ENCODE results near the gene SCUBE2. TPM values are rescaled to one million over a fixed set of nuclear protein-coding genes. Genes with fewer than 3 reads are reported as not detected.

The SCUBE2 gene
- total RNA-seq, 1 experiment from 2014 or later, result 0.18 TPM

- H3K4me3 ChIP-seq (ENCODE audit: low read length), result no peak overlapping the region
- no peak overlapping the region for H3K27ac ChIP-seq (ENCODE audit: low read length)
- H2AFZ ChIP-seq (ENCODE audit: low read length), result no peak overlapping the region
- ATAC-seq (no peak), DNase-seq (no peak)
- no peaks in the 10 kb centered on the region for H3K79me2 ChIP-seq (ENCODE audit: low read length)
- H3K36me3 ChIP-seq (ENCODE audit: low read depth, low read length), result no peaks in the 10 kb centered on the region
- H3K4me2 ChIP-seq (ENCODE audit: low read length), result no peak overlapping the region
- POLR2A ChIA-PET (ENCODE audit: unreplicated experiment), result no interaction called here
- H3K4me1 ChIP-seq (ENCODE audit: insufficient read depth, low read length), result peaks cover 15% of the 10 kb centered on the region
- no peaks in the 10 kb centered on the region for H3K9me2 ChIP-seq (replicated peaks; ENCODE audit: low read length)
- no peaks in the 10 kb centered on the region for H3K9me3 ChIP-seq (ENCODE audit: low read length)
- H3K27me3 ChIP-seq (ENCODE audit: low read length), result peaks cover 8% of the 10 kb centered on the region; the same call in 1 of the 2 replicates
- BruUV-seq (replicated peaks), result no TSS peak
- H4K20me1 ChIP-seq (ENCODE audit: low read length), result no peaks in the 10 kb centered on the region
- CTCF ChIA-PET, result no interaction called here
- intact Hi-C loops (cut with micrococcal nuclease), result no loop called here
- no peaks in the 10 kb centered on the region for H3F3A ChIP-seq (ENCODE audit: low read length, unreplicated experiment)
- no peak overlapping the region for H3K9ac ChIP-seq (ENCODE audit: low read length)
- no peak for TF ChIP-seq CTCF (conservative IDR thresholded peaks at IDR 0.05; ENCODE audit: low read depth, low read length)
- TF ChIP-seq EZH2 (IDR thresholded peaks at IDR 0.05; ENCODE audit: low read length, unreplicated experiment), result no peak
- no peak for TF ChIP-seq EZH2phosphoT487 (IDR thresholded peaks at IDR 0.05; ENCODE audit: borderline replicate concordance, low read length)
Observed at GRCh38 chr11:9042488-9042887, 48.9 kb downstream of the SCUBE2 start.

GRCh38 chr11:9041747-9042146 is 49.7 kb downstream of the SCUBE2 start:
- TF ChIP-seq EZH2 (IDR thresholded peaks at IDR 0.05; ENCODE audit: low read length, unreplicated experiment) (no peak), CTCF (conservative IDR thresholded peaks at IDR 0.05; ENCODE audit: low read depth, low read length) (no peak), EZH2phosphoT487 (IDR thresholded peaks at IDR 0.05; ENCODE audit: borderline replicate concordance, low read length) (no peak)
- ChIA-PET POLR2A (ENCODE audit: unreplicated experiment) (no interaction called here), CTCF (no interaction called here)
- peaks cover 8% of the 10 kb centered on the region; the same call in 1 of the 2 replicates for H3K27me3 ChIP-seq (ENCODE audit: low read length)
- H3K79me2 ChIP-seq (ENCODE audit: low read length), result no peaks in the 10 kb centered on the region
- H3K9me3 ChIP-seq (ENCODE audit: low read length), result no peaks in the 10 kb centered on the region
- H3K4me3 ChIP-seq (ENCODE audit: low read length), result no peak overlapping the region
- no TSS peak for BruUV-seq (replicated peaks)
- peaks cover 15% of the 10 kb centered on the region for H3K4me1 ChIP-seq (ENCODE audit: insufficient read depth, low read length)
- no peaks in the 10 kb centered on the region for H3F3A ChIP-seq (ENCODE audit: low read length, unreplicated experiment)
- no peaks in the 10 kb centered on the region for H3K36me3 ChIP-seq (ENCODE audit: low read depth, low read length)
- DNase-seq (no peak), ATAC-seq (no peak)
- intact Hi-C loops (cut with micrococcal nuclease), result no loop called here
- no peak overlapping the region for H3K9ac ChIP-seq (ENCODE audit: low read length)
- no peak overlapping the region for H3K27ac ChIP-seq (ENCODE audit: low read length)
- no peak overlapping the region for H3K4me2 ChIP-seq (ENCODE audit: low read length)
- no peaks in the 10 kb centered on the region for H3K9me2 ChIP-seq (replicated peaks; ENCODE audit: low read length)
- no peaks in the 10 kb centered on the region for H4K20me1 ChIP-seq (ENCODE audit: low read length)
- H2AFZ ChIP-seq (ENCODE audit: low read length), result no peak overlapping the region

GRCh38 chr11:9040410-9040809 is 51.0 kb downstream of the SCUBE2 start:
- H4K20me1 ChIP-seq (ENCODE audit: low read length), result no peaks in the 10 kb centered on the region
- H3F3A ChIP-seq (ENCODE audit: low read length, unreplicated experiment), result no peaks in the 10 kb centered on the region
- CTCF ChIA-PET, result no interaction called here
- no peak overlapping the region for H3K4me2 ChIP-seq (ENCODE audit: low read length)
- H3K27me3 ChIP-seq (ENCODE audit: low read length), result peaks cover 8% of the 10 kb centered on the region; the same call in 1 of the 2 replicates
- POLR2A ChIA-PET (ENCODE audit: unreplicated experiment), result no interaction called here
- ATAC-seq (no peak), DNase-seq (peak; percentile 41)
- no TSS peak for BruUV-seq (replicated peaks)
- no peak overlapping the region for H3K27ac ChIP-seq (ENCODE audit: low read length)
- TF ChIP-seq CTCF (conservative IDR thresholded peaks at IDR 0.05; ENCODE audit: low read depth, low read length) (no peak), EZH2phosphoT487 (IDR thresholded peaks at IDR 0.05; ENCODE audit: borderline replicate concordance, low read length) (no peak), EZH2 (IDR thresholded peaks at IDR 0.05; ENCODE audit: low read length, unreplicated experiment) (no peak)
- no peak overlapping the region for H3K9ac ChIP-seq (ENCODE audit: low read length)
- H2AFZ ChIP-seq (ENCODE audit: low read length), result no peak overlapping the region
- no peaks in the 10 kb centered on the region for H3K36me3 ChIP-seq (ENCODE audit: low read depth, low read length)
- no peaks in the 10 kb centered on the region for H3K9me2 ChIP-seq (replicated peaks; ENCODE audit: low read length)
- intact Hi-C loops (cut with micrococcal nuclease), result no loop called here
- no peak overlapping the region for H3K4me3 ChIP-seq (ENCODE audit: low read length)
- H3K4me1 ChIP-seq (ENCODE audit: insufficient read depth, low read length), result peaks cover 15% of the 10 kb centered on the region
- H3K79me2 ChIP-seq (ENCODE audit: low read length), result no peaks in the 10 kb centered on the region
- no peaks in the 10 kb centered on the region for H3K9me3 ChIP-seq (ENCODE audit: low read length)

Measured in PC-3 (cell line).